ENCODE results near the gene RIC3.

RIC3 gene

DNA sequence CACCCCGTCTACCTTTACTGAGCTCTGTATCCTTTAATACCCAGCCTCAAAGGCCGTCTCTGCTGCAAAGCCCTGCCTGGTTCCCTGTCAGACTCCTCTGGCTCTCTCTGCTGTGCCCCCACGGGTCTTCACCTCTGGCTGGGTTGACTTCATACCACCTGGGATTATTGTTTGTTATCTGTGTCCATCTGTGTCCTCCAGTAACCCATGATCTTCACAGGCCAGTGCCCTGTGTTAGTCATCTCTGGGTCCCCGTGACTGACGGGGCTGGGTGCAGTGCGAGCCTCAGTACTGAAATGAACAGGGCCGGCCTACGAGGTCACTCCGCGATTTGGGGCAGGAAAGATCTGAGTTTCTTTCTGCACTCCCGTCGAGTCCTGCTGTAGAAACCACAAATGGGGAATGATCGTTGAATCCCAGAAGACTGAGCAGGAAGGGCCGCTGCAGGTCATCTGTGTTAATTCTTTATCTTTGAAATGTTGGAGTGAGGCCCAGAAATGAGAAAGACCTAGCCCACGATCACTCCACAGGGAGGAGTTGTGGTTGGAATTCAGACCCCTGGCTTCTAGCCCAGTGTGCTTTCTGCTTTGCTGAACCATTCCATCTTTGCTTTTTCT is 100.1 kb downstream of the RIC3 start:
- DNase-seq (ENCODE audit: low read depth, low spot score) = no peak

DNA sequence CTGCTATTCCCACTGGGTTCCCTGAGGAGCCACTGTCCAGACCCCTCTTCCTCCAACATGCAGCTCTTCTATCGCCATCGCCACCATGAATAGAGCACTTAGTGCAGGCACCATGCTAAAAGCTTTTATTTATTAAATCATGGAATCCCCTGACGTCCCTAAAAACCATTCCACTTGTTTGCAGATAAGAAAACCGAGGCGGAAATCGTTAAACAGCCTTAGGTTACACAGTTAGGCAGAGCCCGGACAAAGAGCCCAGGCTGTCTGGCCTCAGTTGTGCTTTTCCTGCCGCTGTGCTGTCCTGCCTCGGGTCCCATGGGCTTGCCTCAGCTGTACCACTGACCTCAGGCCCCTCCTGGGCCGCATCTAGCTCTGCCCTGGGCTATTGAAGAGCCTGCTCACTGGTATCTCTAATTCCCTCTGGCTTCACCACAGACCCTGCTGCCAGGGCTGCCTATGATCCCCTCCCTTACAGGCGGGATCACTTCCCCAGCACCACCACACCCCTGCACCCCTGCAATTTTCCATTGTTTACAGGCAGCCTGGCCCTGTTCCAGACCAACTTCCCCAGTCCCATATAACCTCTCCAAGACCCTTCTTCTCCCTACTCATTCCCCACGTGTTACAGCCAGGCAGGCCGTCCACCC is 100.8 kb downstream of the RIC3 start:
- DNase-seq (ENCODE audit: low read depth, low spot score) = no peak

DNA sequence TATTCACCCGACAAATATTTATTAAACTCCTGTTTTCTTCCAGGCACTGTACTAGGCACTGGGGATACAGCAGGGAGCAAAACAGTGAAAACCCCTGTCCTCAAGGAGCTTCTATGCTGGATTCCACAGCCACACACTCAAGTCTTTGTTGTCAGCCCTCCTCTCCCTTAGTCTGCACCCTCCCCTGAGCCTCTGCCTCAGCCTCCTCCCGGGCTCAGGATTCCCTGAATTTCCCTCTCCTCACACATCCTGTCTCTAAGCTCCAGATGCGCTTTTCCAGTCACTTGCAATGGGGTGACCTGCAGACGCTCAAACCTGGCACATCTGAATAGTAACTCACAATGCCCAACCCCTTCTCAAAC is 101.3 kb downstream of the RIC3 start:
- DNase-seq (ENCODE audit: low read depth, low spot score) = no peak

DNA sequence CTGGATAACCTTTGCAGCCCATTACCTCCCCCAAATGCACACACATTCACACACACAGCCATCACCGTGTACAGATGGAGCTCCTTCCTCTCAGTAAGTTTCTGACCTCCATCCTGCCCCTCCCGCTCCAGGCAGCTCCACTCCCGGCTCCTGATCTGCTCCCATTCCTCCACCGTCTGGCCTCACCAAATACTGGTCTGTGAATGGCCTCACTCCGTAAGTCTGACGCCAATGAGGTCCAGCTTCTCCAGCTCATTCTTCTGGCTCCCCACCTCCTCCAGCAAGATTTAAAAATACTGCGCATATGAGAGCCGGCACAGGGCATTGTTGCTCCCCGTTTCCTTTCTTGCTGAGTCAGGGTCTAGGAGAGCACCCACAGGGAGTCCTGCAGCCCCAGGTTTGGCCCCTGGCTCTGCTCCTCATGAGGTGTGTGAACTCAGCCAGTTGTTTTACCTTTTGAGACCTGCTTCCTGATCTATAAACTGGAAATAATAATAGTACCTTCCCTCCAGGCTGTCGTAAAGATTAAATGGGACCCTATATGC is 101.8 kb downstream of the RIC3 start:
- DNase-seq (ENCODE audit: low read depth, low spot score) = no peak

DNA sequence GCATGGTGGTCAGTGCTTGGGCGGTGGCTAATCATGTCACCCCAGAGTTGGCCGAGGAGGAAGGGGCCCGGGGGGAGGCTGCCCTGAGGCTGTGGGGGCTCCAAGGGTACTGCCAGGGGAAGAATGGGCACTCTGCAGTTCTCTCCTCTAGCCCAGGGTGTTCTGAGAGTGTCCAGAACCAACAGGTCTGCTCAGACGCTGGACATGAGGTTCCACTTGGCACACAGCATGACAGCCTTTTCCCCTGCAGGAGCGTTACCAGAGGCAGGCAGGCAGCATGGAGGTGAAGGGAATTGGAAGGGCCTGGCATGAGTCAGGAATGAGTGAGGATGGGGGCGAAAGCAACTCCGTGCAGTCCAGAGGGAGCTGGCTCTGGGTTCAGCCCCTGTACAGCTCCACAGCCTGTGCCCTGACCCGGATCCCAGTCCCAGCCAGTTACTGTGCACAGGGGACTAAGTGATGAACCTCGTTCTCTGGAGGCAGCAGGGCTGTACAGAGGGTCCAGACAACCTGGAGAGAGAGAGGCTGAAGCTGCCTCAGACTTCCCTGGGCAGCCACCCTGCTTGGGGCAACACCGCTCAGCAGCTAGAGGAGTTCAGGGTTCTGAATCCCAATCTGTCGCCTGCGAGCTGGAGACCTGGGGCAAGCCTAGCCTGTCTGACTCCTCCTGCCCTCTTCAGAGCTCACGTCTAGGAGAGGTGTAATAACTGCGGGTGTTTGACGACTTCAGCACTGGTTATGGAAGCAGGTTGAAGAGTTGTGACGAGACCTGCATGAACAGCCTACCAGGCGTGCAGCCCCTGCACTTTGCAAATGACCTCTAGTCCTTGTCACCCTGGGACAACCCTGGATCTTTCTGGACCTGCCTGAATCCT is 102.6 kb downstream of the RIC3 start:
- no peak for DNase-seq (ENCODE audit: low read depth, low spot score)

DNA sequence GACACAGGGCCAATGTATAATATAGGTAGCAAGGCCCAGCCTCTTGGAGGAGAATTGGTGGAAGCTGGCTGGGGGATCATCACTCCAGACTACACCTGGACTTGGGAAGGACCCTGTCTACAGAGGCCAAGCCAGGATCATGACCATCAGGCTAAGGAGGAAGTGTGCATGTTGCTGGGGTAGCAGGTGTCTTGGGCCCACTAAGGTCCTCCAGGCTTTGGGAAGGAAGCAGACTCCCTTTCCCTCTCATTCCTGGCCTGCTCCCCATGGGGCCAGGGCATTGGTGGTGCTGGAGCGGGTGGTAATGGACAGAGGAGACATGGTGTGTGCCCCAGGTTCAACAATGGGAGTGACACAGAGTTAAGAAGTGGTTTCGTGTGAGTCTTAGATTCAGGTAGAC is 103.8 kb downstream of the RIC3 start:
- DNase-seq (ENCODE audit: low read depth, low spot score) = no peak

DNA sequence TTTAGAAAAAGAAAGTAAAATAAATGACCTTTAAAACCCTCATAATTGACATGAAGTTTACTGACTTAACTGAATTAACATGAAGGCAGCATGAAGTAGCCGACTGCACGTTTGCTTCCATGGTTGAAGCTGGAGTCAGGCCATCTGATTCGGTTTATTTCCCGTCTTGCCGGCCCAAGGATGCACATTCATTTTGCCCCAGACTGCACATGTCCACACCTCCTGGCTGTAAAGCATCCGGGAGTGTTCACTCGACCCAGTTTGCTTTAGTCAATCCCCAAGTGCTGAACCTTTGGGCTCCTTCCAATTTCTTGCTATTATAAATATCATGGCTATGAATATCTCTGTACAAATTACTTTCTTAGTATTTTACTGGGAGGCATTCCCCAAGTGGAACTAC is 105.5 kb downstream of the RIC3 start:
- no peak for DNase-seq (ENCODE audit: low read depth, low spot score)

DNA sequence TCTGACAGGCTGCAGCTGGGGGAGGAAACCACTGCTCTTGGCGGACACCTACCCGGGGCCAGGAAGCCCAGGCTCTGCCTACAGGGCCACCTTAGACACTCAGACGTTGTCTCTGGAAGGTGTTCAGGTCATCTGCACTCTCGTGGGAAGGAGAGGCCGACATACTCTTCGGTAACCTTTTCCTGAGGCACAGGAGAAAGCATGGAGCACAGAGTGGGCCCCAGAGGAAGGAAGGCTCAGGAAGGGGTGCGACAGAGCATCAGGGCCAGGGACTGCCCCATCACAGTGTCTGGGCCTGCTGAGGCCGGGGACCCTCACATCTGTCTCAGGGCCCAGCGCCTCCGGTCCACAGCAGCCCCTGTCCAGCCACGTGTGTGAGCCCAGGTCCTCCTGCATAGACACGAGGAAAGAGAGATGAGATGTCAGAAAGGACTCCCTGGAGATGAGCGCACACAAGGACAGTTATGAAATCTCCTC is 106.0 kb downstream of the RIC3 start:
- DNase-seq (ENCODE audit: low read depth, low spot score) = no peak

DNA sequence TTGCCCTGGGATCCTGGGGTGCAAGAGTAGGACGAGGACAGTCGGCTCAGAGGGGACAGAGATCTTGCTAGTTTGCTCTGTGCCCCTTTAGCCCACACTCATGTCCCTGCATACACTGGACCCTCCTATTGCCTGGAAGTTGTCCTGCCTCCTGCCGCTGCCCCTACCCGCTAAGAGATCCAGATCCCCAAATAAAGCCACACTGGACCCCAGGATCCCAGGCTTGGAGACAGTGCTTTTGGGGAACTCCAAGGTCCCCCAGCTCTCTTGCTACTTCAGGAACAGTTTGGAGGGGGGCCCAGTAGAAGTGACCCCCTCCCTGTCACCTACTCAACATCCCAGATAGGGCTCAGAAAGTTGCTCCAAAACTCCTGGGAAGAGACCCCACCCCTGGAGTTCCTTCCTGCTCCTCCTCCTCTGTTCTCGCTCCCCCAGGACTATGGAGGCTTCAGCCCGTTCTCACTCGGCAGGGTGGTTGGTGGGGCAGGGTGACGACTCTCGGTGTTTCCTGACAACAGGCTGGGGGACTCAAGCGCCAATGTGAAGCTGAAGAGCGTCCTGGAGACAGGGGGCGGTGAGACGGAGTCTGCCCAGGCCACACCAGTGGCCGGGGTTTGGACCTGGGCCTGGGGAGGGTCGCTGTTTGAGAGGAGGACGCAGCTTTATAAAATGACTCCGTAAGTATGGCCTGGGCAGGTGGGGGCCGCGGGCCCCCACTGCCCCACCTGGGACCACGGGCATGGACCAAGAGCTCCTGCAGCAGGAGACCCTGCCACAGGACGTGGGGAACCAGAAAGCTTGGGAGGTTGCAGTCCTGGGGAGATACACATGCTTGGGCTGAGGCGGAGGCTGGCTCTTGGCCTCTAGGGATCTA is 107.0 kb downstream of the RIC3 start:
- no peak for DNase-seq (ENCODE audit: low read depth, low spot score)

DNA sequence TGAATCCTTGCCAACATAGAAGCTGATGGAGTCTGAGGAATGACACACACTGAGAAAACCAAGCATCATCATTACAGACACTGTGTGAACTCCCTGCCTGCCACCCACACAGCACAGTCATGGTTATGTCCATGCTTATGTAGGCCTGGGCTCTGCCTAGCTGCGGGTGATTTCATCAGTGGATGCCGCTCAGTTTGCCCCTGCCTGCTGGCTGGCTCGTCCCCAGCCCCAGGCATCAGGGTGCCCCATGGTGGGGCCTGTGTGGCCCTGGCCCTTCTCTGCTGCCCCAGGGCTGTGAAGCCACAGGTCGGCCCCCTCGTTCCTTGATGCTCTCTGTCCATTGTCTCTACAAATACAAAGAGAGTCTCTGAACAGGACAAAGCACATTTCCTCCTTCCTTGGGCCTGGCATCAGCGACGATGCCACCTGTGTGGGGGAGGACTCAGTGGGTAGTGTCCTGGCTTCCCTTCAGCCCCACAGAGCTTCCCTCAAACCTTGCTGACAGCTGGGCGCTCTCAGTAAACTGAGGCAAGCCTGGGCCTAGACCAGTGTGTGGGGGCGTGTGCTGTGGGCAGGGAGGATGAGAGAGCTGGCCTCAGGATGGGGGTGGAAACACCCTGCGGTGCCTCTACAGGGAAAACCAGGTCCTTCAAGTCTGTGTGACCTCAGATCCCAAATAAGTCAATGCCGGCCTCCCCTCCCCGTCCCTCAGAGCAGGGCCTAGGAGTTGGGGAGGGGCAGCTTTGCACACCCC is 107.8 kb downstream of the RIC3 start:
- DNase-seq (ENCODE audit: low read depth, low spot score) = no peak

DNA sequence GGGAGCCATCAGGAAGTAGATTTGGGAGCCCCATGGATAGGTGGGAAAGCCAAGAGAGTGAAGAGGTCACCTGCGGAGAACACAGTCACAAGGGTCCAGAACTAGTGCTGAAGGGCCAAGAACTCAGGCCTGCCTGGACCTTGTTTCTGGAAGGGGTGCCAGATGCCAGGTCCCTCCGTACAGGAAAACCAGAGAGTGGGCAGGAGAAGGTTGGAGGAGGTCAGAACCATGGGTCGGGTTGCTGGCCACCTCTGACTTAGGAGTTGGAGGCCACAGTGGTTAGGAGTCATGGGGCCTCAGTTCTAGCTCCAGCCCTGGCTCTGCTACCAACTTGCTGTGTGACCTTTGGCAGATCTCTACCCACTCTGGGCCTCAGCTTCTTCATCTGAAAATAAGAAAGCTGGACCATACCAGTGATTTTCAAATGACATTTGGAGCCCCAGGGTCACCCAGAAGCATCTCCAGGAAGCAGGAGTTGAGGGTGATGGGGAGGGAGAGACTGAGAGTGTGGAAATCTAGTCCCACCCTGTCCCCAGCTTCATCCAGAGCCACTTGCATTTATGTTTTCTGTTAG is 108.6 kb downstream of the RIC3 start:
- no peak for DNase-seq (ENCODE audit: low read depth, low spot score)

DNA sequence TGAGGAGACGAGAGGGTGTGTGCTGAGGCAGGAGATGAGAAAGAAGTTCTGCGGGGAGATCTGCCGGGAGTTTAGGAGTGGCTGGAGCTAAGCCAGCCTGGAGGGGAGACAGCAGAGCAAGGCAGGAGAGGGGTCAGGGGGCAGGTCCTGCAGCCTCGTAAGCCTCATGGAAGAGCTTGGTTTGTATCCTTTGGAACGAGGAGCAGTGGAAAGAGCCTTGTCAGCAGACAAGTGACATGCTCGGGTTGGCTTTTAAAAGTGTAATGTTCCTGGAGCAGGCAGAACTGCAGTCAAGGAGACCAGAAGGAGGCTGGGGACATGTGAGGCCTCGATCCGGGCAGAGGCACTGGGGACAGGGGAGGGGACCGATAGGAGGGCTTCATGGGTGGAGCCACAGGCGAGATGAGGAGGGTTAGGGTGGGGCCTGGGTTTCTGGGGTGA is 109.2 kb downstream of the RIC3 start:
- DNase-seq (ENCODE audit: low read depth, low spot score) = no peak

DNA sequence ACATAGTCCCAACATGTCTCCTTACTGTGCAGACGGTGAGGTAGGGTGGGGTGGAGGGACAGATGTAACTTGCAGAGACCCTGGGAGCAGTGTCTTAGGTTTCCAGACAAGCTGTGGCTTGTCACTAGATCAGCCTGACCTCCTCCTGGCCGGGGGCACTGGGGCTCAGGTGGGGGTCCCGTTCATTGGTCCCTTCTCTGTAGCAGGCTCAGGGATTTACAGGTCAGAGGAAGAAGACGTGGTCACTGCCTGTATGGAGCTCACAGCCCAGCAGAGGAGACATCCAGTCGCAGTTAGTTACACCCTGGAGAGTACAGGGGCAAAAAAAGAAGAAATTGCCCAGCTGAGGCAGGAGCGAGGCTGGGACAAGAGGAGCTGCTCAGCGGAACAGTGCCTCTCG is 109.8 kb downstream of the RIC3 start:
- no peak for DNase-seq (ENCODE audit: low read depth, low spot score)

DNA sequence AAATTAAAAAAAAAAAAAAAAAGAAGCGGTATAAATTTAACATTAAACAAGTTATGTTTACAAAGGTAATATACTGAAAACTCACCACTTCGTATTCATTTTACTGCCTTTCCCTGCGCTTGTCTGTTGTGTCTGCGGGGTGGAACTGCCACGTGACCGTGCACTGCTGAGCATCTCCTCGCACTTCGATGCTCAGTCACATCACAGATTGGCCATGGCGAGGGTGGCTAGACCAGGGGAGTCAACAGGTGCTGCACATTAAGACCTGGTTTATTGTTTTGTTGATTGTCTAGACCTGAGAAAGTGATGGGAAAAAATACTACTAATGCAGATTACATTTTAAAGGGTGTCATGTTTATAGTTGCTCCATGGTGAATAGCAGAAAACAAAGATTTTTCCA is 110.6 kb downstream of the RIC3 start:
- no peak for DNase-seq (ENCODE audit: low read depth, low spot score)

DNA sequence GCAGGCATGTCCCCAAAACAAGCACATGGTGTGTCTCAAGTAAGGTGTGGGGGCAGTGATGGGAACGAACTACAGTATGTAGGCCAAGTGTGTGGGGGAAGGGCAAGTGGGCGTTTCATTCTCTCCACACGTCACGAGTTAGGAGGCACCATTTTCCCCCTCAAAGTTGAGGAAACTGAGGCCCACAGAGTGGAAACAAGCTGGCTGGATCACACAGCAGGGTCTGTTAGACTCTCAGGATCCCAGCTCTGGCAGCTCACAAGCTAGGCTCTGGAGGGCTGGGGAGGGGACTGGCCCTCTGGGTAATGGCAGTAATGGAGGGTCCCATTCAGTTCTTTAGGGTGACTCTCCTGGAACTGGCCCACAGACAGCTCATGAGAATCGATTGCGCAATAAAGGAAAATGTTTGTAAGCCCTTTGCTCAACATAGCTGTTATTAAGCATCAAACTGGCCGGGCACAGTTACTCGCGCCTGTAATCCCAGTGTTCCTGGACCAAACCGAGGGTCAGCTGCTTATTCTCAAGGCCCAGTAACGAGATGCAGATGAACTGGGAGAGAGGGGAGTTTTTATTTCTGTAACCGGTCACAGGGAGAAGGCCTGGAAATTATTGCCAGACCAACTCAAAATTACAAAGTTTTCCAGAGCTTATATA is 111.9 kb downstream of the RIC3 start:
- DNase-seq (ENCODE audit: low read depth, low spot score) = no peak

Data from activated CD4-positive, CD25-positive, alpha-beta regulatory T cell treated with anti-CD3 and anti-CD28 coated beads, Interleukin-2, amount 50 U/mL, for 16 hours (primary cell).